NCI-H146 treated with DMSO at 0.1 percent for 48 hours (cell line): ENCODE data around the gene FRMD5.
A peak's percentile ranks its signal among the peaks of the same experiment; 100 is the strongest.

Experiments used
- DNase-seq: peaks from one replicate; lab custom pipeline; 2025; ENCODE audit not compliant: unreplicated experiment; lab: John Stamatoyannopoulos, UW

Gene FRMD5

DNA sequence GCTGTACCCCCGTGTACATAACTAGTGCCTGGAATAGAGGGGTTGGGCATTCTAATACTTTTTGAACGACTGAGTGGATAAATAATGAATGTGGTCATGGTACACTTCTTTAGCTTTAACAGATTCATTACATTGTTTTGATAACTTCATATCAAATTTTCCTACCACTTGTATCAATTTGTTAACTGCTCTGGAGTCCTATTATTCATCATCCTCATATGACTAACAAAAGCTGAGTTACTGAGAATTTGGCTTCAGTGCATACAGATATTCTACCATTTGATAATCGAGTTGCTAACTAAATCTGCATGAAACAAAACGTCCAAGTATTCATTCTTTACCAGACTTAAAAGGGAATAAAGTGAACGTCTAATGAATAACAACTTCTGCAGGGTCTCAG, 31.7 kb downstream of the FRMD5 start:
- no peak for DNase-seq

DNA sequence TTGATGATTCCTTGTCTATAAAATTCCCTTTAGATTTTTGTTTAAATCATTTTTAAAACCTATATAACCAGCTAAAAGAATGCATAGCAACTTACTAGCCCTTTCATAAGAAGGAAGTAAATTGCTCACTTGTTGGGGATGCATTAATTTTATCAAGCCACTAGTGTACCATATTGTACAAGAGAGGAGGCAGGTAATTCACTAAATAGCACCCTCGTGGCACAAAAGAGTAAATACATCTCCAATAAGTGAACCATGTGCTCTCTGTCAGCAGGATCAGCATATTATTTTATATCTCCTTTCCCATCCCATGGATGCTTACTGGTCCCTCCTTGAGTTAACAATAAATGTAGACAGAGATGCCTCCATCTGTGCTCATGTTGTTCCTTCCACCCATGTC, 34.3 kb downstream of the FRMD5 start:
- no peak for DNase-seq

DNA sequence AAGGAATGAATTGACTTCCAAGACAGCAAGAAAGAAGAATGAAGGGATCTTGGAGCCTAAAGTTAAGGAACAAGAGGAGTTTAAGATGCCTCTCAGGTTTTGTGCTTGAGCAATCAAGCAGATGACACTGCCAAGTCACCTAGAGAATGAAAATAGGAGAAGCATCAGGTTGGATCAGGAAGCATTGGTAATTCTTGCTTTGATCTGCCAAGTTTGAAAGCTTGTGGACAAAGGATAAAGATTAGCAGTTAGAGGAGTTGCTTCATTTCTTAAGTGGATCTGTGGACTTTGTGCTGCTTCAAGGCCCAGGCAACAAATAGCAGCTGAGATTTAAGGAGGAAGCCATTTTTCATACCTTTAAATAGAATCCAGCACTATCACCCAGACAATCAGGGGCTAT, 35.6 kb downstream of the FRMD5 start:
- no peak for DNase-seq

DNA sequence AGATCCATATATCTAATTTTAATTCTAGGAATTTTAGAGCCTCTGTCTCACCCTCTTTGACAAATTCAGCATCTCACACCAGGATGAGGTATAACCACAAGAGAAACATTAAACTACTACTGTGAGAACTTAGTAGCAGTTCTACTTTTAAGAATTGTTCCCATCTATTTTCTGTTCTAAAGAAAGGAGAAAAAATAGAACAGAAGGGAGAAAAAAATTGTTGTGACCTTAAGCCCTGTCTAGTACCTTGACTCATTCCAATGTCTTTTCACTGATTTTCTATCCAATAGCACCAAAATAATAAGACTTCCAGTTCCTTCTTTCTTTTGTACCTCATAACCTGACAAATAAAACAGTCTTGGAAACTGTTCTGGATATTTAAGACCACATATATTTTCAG, 37.0 kb downstream of the FRMD5 start:
- DNase-seq = no peak

DNA sequence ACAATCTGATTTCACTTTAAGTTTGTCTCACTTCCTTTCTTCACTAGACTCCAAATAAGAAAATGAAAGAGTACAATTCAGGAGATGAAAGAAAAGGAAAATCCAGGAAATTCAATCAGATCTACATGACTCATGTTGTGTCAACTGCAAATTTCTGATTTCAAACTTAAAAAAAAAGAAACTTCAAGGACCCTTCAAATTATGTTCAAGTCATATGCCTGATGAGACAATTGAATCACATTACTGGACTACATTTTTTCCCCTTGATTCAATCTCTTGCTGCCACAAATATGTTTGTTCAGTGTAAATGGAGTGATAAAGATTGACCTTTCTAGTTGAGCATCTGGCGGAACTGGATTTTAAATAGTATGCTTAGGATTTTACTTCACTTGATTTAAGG, 37.4 kb downstream of the FRMD5 start:
- no peak for DNase-seq

DNA sequence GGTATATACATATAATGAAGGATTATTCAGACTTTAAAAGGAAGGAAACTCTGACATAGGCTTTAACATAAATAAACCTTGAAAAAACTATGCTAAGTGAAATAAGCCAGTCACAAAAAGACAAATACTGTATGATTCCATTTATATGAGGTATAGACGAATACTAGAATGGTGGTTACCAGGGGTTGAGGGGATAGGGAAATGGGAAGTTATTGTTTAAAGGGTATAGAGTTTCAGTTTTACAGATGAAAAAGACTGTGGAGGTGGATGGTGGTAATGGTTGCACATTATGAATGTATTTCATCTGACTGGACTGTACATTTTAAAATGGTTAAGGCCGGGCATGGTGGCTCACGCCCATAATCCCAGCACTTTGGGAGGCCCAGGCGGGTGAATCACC, 41.7 kb downstream of the FRMD5 start:
- DNase-seq = no peak

DNA sequence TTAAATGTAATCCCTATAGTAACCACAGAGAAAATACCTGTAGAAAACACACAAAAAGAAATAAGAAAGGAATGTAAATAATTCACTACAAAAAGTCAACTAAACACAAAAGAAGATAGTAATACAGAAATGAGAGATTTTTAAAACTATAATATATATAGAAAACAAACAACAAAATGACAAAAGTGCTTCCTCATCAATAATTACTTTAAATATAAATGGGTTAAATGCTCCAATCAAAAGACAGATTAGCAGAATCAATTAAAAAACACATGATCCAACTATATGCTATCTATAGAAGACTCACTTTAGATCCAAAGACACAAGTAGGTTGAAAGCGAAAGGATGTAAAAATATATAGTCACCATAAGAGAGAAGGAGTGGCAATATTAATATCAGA, 45.8 kb downstream of the FRMD5 start:
- DNase-seq = no peak

DNA sequence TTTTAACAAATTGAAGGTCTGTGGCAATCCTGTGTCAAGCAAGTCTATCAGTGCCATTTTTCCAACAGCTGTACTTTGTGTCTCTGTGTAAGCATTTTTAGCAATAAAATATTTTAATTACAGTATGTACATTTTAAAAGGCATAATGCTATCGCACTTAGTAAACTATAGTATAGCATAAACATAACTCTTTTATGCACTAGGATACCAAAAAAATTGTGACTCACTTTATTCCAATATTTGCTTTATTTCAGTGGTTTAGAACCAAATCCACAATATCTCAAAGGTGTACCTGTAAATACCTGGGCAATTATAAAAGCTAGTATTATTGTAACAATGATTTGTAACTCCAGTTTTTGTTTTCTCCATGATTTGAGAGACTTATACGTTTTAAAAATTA, 46.5 kb downstream of the FRMD5 start:
- DNase-seq = no peak

DNA sequence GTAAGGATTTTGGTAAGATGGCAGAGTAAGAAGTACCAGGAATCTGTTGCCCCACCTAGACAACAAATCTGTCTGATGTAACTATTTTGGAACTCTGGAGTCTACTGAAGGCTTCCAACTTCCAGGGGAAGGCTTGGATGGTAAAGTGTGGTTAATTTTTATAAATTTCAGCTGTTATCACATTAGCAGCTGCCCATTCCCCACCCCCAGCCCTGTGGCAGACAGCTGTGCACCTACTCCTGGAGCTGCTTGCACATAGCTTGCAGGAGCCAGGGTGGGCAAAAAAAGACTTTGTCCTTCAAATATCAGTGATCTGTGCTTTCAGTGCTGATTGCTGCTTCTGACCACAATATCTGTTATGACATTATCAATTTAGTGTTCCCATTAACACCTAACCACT, 47.4 kb downstream of the FRMD5 start:
- DNase-seq = no peak

DNA sequence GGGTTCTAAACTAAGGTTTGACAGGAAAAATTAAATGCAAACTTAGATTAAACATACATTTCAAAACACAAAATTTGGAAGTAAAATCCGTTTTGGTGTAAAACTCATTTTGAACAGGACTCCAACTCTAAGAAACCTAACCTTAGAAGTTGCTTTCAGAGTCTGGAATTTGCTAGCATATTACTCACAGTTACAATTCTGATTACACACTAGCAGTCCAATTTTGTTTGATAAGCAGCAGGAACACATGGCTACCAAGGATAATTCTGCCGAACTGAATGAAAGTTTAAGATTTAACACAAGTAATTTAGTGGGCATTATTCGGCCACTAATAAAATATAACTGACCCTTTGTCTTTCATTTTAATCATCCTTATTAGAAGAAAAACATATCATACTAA, 49.6 kb downstream of the FRMD5 start:
- DNase-seq = no peak

DNA sequence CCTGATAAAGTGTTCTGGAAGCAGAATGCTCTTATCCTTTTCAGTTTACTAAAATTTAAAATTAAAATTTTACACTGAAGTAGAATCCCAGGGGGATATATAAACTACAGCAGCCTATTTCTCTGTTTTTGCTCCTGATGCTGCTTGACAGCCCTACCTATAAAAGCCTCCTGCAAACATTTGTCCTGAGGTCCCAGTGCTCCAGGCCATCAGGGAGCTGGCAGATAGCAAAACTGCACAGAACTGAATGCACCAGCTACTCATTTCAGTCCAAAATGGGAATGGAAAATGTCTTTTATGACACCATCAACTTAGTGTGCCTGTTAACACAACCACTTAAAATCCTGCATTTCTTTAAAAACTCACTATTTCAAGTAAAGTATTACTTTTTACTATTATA, 50.1 kb downstream of the FRMD5 start:
- DNase-seq = no peak

DNA sequence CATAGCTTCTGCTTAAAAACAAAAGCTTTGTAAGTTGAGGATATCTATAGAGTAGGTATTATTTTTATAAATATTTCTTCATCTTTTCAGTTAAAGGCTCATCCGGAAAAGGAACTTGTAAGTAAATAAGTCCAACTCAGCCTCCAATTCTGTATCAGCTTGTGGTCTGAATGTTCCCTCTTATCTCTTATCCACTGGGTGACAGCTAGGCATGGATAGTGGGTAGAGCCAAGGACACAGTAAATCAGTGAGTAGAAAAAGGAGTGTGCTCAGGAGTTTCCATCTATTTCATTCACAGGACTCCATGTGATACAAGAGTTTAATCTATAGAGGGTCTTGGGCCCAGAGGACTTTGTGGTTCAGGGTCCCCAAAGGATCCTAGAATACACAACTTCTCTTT, 50.9 kb downstream of the FRMD5 start:
- DNase-seq = no peak

DNA sequence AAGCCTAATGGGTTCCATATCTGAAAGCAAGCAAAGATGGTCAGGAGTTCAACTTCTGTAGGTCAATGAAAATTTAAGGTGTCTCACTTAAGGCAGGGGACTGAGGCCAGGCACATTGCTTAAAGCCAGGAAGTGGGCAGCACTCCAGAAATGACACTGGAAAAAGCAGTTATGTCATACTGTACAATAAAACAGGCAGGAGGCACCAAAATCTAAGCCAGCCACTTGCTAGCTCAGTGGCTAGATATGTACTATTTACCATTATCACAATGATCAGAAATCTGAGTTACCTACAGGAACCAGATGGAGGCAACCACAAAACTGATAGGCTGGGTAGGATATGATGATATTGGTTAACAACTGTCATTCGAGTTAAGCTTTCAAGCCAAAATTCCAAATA, 57.3 kb downstream of the FRMD5 start:
- no peak for DNase-seq

DNA sequence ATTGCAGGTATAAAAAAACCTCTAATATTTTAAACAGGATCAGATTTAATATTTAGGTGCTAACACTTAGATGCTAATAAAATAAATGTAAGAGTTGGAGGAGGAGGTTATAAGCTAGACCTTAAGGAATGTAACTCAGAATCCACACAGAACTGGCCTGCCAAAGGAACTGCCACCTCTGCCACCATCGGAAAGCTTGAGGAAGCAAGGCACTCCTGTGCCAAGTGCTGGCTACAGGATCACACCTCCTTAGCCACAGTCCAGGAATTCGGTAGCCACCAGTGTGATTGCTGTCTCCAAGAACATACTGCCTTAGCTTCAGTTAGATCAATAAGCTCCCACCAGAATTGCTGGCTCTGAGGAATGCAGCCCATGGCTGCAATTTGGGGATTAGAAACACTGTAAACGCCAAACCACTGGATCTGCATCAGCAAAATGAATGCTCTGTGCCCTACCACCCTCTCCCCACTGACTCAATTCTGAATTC, 58.0 kb downstream of the FRMD5 start:
- no peak for DNase-seq

DNA sequence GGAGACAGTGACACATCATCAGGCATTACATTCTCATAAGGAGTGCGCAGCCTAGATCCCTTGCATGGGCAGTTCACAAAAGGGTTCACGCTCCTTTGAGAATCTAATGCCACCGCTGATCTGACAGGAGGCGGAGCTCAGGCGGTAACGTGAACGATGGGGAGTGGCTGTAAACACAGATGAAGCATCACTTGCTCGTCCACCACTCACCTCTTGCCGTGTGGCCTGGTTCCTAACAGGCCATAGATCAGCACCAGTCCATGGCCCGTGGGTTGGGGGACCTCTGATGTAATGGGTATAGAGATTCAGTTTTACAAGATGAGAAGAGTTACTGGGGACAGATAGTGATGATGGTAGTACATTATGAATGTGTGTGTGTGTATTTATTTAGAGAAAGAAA, 63.0 kb downstream of the FRMD5 start:
- DNase-seq = no peak

DNA sequence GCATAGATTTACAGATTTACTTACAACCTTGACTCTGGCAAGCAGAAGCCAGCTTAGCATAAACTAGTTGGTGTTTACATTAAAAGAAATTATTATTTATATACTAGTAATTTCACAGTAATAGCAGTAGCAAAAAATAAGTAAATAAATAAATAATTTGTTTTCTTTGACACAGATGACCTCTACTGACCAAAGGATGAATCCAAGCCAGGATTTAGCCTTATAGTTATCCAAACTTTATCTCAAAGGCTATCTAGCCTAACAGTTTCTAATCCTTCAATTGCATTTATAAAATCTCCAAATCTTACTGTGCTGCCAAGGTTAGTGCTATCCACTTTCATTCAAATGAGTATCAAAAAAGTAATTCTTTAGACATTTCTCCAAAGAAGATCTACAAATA, 64.3 kb downstream of the FRMD5 start:
- no peak for DNase-seq

DNA sequence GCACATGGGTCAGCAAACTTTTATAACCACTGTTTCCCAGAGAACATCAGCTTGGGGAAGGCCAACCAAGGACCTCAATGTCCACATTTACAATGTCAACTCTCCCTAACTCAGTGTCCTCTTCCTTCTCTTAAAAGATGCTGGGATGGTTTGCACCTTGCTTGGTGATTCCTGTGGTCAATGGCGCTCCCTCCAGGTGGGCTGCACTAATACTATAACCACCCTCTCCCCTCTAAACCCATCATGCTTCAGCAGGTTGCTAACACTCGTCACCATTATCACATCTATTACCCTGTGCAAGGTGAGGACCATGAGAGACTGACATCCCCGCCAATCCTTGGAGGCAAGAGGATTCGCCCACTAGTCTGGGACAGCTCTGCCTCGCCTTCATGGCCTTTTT, 65.2 kb downstream of the FRMD5 start:
- no peak for DNase-seq

DNA sequence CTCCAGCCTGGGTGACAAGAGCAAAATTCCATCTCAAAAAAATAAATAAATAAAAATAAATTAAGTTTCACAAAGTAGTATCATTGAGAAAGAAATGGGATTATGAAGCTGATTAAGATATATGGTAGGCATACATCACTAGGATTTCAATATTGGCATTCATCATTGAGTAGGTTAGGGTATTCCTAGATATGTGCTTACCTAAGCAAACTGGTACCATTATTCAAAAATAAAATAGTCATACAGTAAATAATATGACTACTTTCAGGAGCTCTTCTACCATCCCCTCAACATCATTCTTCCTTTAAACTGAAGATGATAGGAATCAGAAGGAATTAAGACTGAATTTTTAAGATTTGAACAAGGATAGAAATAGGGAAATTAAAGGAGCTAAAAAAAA, 66.6 kb downstream of the FRMD5 start:
- DNase-seq = no peak

DNA sequence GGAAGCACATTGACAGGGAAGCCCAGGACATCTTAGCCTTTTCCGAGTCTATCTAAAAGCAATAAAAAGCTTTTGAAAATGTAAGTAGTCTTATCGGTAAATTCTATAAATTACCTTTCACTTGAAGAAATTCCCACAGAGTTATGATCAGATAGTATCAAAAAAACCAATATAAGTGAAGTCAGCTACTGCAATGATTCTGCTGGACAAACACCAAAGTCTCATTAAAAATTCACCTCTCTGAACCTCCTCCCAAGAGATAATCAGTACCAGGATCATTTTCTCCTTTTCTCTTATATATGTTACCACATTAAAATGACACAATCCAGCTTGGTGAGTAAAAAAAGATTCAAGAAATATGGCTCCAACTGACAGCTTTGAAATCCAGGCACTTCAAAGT, 69.2 kb downstream of the FRMD5 start:
- DNase-seq = no peak

DNA sequence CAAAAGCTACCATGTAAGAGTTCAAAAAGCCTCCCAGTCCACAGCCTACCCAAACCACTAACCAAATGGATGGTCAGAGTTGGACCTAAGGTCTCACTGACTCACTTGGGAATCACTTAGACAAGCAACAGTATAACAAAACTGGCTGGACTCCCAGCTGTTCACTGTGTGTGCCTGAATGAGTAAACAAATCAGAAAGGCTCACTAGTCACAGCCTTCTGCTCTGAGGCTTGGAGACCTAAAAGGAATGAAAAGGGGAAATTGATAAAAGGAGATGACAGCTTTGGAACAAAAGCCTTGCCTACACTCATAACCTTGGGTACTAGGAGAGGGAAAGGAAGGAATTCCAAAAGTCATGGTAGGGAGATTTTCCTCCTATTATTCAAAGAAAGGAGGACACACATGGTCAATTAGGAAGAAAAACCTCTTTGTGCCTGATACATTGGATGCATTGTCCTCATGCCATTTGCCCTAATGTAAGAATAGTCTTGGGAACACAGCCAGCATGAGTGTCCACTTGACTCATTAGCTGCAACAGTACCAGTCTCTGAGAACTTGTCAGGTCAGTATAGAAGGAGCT, 92.3 kb downstream of the FRMD5 start:
- DNase-seq = peak; percentile 7

DNA sequence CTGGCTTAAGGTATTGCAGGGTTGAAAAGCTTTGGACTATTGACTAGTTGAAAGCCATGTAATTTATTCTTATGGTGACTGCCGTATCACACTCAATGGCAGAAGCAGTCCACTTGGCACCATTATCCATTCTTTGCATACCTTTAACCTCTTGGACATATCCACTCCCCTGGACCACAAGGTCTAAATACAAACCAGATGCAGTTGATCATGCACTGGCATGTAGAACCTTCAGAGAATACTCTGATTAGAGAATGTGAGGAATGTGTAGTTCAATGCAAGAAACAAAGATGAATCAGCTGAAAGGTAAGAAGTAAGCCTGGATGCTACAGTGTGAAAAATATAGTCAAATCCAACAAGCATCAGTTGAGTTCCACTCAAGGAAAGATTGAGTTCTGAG, 93.1 kb downstream of the FRMD5 start:
- DNase-seq = no peak

DNA sequence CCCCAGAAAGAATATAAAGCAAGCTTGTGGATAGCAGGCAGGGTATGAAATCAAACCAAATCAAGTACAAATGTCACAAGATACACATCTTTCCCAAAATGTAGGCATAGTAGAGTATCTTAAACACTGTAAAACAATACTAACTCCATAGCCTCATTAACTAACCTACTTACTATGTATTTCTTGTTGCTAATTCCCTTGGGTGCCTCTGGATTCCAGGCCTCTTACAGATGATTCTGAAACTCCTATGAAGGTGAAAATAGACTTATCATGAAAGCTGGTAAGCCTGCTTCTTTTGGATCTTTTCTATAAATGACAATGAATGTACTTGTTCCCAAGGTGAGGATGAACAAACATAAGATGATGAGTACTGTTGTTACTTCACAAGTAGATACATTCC, 93.8 kb downstream of the FRMD5 start:
- DNase-seq = no peak

DNA sequence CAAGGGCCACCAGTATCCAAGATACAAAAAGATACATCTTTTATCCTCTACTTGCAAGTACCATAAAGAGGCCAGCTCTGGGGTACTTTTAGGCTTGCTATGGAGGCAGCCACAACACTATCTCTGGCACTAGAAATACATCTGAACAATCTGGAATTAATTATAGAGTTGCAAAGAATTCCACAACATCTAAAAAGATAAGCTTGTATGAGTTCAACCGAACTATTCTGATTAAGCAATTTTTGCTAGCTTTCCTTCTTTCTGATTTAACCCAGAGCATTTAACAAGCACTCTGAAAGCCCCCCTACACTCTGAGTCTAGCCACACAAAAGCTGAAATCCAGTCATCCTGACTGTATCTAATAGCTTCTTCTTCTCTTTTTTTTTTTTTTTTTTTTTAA, 95.4 kb downstream of the FRMD5 start:
- no peak for DNase-seq

DNA sequence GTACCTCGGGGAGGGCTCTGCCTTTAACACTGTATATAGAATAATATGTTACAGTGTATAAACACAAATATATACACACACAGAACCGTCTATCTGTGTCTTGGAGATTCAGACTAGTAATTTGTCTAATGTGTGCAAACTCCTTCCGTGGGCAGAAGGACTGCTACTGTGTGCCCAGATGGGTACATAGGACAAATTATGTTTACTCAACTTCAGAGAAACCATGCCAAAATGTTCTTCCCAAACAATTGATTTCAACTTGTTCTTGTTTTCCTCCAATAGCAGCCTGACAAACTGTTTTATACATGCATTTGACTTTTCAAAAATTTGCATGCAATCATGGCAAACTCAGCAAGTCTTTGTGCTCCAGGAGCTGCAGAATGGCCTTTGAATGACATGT, 97.5 kb downstream of the FRMD5 start:
- DNase-seq = no peak
